Endothelial cell of umbilical vein (primary cell): Measurements from ENCODE around the gene PRPF8. TPM values are rescaled to one million over a fixed set of nuclear protein-coding genes. Genes with fewer than 3 reads are reported as not detected.

Experiments used
- BruUV-seq: library from RNA; stranded (reverse); fragments of 400-500 nt; replicated peaks from 2 replicates; lab custom pipeline; 2021; lab: Mats Ljungman, UMichigan
- CTCF ChIA-PET: fragments of 300-600, 350-600 bp; sonication (Branson Sonifier 250); formaldehyde crosslinking; loops from one replicate; lab custom pipeline; 2021; ENCODE audit warnings: antibody characterized with exemption, inconsistent platforms; lab: Charles Lee
- POLR2A ChIA-PET: fragments of 300-600, 350-600 bp; sonication (Branson Sonifier 250); formaldehyde crosslinking; loops from one replicate; lab custom pipeline; 2021; ENCODE audit warnings: antibody characterized with exemption, inconsistent platforms; lab: Charles Lee
- DNase-seq: peaks from one replicate; pipeline ENCODE4 v3.0.0-alpha.2; 2011; ENCODE audit warnings: low read depth, low spot score
- FAIRE-seq: peaks from 2 replicates; lab custom pipeline; 2011; peaks lifted over from hg19 to GRCh38; lab: Jason Lieb, UNC
- H2AFZ ChIP-seq: 2 replicates; pipeline ENCODE4 v1.6.0; 2012; ENCODE audit warnings: low read depth, low read length, control low read depth, inconsistent platforms
- H3K27ac ChIP-seq: 2 replicates; pipeline ENCODE4 v1.5.1; 2011; ENCODE audit warnings: low read depth, mild to moderate bottlenecking, control low read depth, low read length, moderate library complexity; ENCODE audit not compliant: insufficient read depth
- H3K27me3 ChIP-seq, 2 experiments: 2 replicates each; pipeline versions ENCODE4 v1.6.0 to v1.6.1; 2011; ENCODE audit warnings: low read length in 2 of 2, mixed read lengths in 1 of 2; ENCODE audit not compliant: control insufficient read depth in 2 of 2, insufficient read depth in 2 of 2
- H3K36me3 ChIP-seq, 2 experiments: 2 replicates in 1 of 2; 3 replicates in 1 of 2; pipeline ENCODE4 v1.5.1; 2011; ENCODE audit warnings: low read length in 2 of 2, mild to moderate bottlenecking in 1 of 2, moderate library complexity in 1 of 2; ENCODE audit not compliant: control insufficient read depth in 2 of 2, insufficient read depth in 2 of 2; ENCODE audit errors: extremely low read depth in 1 of 2
- H3K4me1 ChIP-seq: 3 replicates; pipeline ENCODE4 v1.5.1; 2011; ENCODE audit warnings: mild to moderate bottlenecking, low read length; ENCODE audit not compliant: control insufficient read depth, insufficient read depth; ENCODE audit errors: extremely low read depth
- H3K4me2 ChIP-seq: 2 replicates; pipeline ENCODE4 v1.6.1; 2011; ENCODE audit warnings: low read length, control low read depth, mixed read lengths; ENCODE audit not compliant: insufficient read depth
- H3K4me3 ChIP-seq, 3 experiments: fragments of 200-600 bp in 1 of 3; sonication (generic), shearing (Covaris generic) in 1 of 3; replicated peaks in 1 of 3; 2 replicates each; pipeline ENCODE4 v1.5.1; 2011 to 2016; ENCODE audit warnings: control low read depth in 3 of 3, low read length in 3 of 3, mild to moderate bottlenecking in 2 of 3, inconsistent platforms in 1 of 3, low read depth in 1 of 3, moderate library complexity in 1 of 3; ENCODE audit not compliant: insufficient read depth in 1 of 3
- H3K79me2 ChIP-seq: 2 replicates; pipeline ENCODE4 v1.6.0; 2012; ENCODE audit warnings: low read length, inconsistent platforms; ENCODE audit not compliant: control insufficient read depth, insufficient read depth
- H3K9ac ChIP-seq: replicated peaks from 2 replicates; pipeline ENCODE3; 2011; ENCODE audit warnings: low read length, control low read depth; ENCODE audit not compliant: insufficient read depth; ENCODE audit errors: extremely low read depth
- H3K9me1 ChIP-seq: replicated peaks from 3 replicates; pipeline ENCODE4 v1.6.0; 2011; ENCODE audit warnings: mild to moderate bottlenecking, low read length; ENCODE audit not compliant: control insufficient read depth, insufficient read depth; ENCODE audit errors: extremely low read depth
- H3K9me3 ChIP-seq: replicated peaks from 2 replicates; pipeline ENCODE4 v1.5.1; 2012; ENCODE audit warnings: low read length, inconsistent platforms; ENCODE audit not compliant: control insufficient read depth, insufficient read depth
- H4K20me1 ChIP-seq: replicated peaks from 2 replicates; pipeline ENCODE3; 2011; ENCODE audit warnings: mild to moderate bottlenecking, low read length; ENCODE audit not compliant: control insufficient read depth, insufficient read depth; ENCODE audit errors: extremely low read depth
- CTCF ChIP-seq, 2 donors: IDR thresholded peaks; 1 replicate in 1 of 2; 2 replicates in 1 of 2; pipeline ENCODE4 v1.5.1; 2011; ENCODE audit warnings: low read length in 2 of 2, mild to moderate bottlenecking in 2 of 2, moderate library complexity in 2 of 2, control low read depth in 1 of 2, inconsistent platforms in 1 of 2, low read depth in 1 of 2; ENCODE audit not compliant: insufficient read depth in 1 of 2; ENCODE audit errors: extremely low read depth in 1 of 2
- EZH2 ChIP-seq: IDR thresholded peaks from 2 replicates; pipeline ENCODE4 v1.6.1; 2012; ENCODE audit warnings: borderline replicate concordance, low read depth, mild to moderate bottlenecking, moderate library complexity, low read length, inconsistent platforms; ENCODE audit not compliant: severe bottlenecking
- FOS ChIP-seq: IDR thresholded peaks from 2 replicates; pipeline ENCODE4 v1.6.1; 2011; ENCODE audit warnings: mild to moderate bottlenecking, low read length, moderate library complexity, borderline replicate concordance; ENCODE audit not compliant: insufficient read depth
- GATA2 ChIP-seq: IDR thresholded peaks from 2 replicates; pipeline ENCODE4 v1.7.0; 2011; ENCODE audit warnings: low read depth, mild to moderate bottlenecking, moderate library complexity, mixed read lengths, low read length; ENCODE audit not compliant: insufficient read length, insufficient read depth
- JUN ChIP-seq: IDR thresholded peaks from 2 replicates; pipeline ENCODE4 v1.6.1; 2011; ENCODE audit warnings: borderline replicate concordance, low read depth; ENCODE audit not compliant: insufficient read length, insufficient read depth
- MAX ChIP-seq: IDR thresholded peaks from 2 replicates; pipeline ENCODE4 v1.6.1; 2011; ENCODE audit not compliant: insufficient read depth, insufficient read length
- MYC ChIP-seq: IDR thresholded peaks from one replicate; pipeline ENCODE4 v1.6.1; 2011; ENCODE audit warnings: mild to moderate bottlenecking, low read depth, low read length
- POLR2A ChIP-seq: IDR thresholded peaks from 2 replicates; pipeline ENCODE4 v1.6.1; 2012; ENCODE audit warnings: low read depth, mild to moderate bottlenecking, control low read depth, low read length
- POLR2AphosphoS5 ChIP-seq: IDR thresholded peaks from 2 replicates; pipeline ENCODE4 v1.6.1; 2012; ENCODE audit warnings: low read depth, mild to moderate bottlenecking, control low read depth, low read length, moderate library complexity; ENCODE audit not compliant: insufficient read depth
- dilution Hi-C: fragments of 300-500 bp; cut with MboI; formaldehyde crosslinking; loops from one replicate; pipeline ENCODE4 v1.15.0; 2019; ENCODE audit warnings: low sequenced_read_pairs; ENCODE audit not compliant: extremely low pct_ligation_motif_present
- intact Hi-C: fragments of 100-400 bp; cut with micrococcal nuclease; formaldehyde crosslinking; loops from one replicate; pipeline ENCODE4 v1.10.0; 2022
- polyA plus RNA-seq, 4 experiments: library from polyadenylated mRNA; depleted of rRNA in 3 of 4; stranded (reverse) in 3 of 4; unstranded in 1 of 4; fragments of >200 nt; gene quantifications; 2 replicates each; pipeline versions ENCODE4 v1.2.1 to v1.2.3, GENCODE V29; 2011 to 2012; ENCODE audit warnings: missing spikeins in 1 of 4
- total RNA-seq: library from RNA; stranded (reverse); gene quantifications from 2 replicates; pipeline ENCODE4 v1.2.3, GENCODE V29; 2021

Gene PRPF8
- total and polyA plus RNA-seq, 2 donors (not counting 3 experiments of a cell fraction or from before 2014, with no cell fraction given): 215 to 301 TPM

- Histone ChIP-seq H3K4me1 (peaks cover 42% of the 10 kb centered on the region), H3K9me3 (no peaks in the 10 kb centered on the region), H4K20me1 (no peaks in the 10 kb centered on the region), H3K36me3 (peaks cover 19 to 20% of the 10 kb centered on the region in 2 experiments), H3K27ac (peak overlapping the region; percentile 79), H3K9me1 (no peaks in the 10 kb centered on the region), H3K79me2 (peaks cover 41% of the 10 kb centered on the region), H2AFZ (no peak overlapping the region), H3K9ac (no peak overlapping the region), H3K4me3 (peak overlapping the region in 1 of 3 experiments; percentile 69), H3K4me2 (peak overlapping the region; percentile 52), H3K27me3 (no peaks in the 10 kb centered on the region)
- no TSS peak for BruUV-seq
- POLR2A ChIA-PET: interaction anchor here (0.9 kb wide), 1 partner anchor 70 kb away, joined by 3 read pairs; no protein-coding TSS in a partner anchor
- dilution Hi-C loops (no loop called here), intact Hi-C loops (loop anchor here (10.0 kb wide), 2 partner anchors 149 to 621 kb away; partner anchors contain the start of genes PITPNA, SGSM2 and TSR1)
- DNase-seq: no peak
- CTCF ChIA-PET: interaction anchor here (1.2 to 3.0 kb wide), 5 partner anchors 15 to 152 kb away, joined by 5 to 25 read pairs (median 12); partner anchors contain the start of gene RILP
- TF ChIP-seq GATA2: no peak
- TF ChIP-seq EZH2: no peak
- no peak for TF ChIP-seq FOS
- TF ChIP-seq MAX: no peak
- no peak for TF ChIP-seq JUN
- no peak for TF ChIP-seq POLR2A
- no peak for TF ChIP-seq MYC
- TF ChIP-seq CTCF (IDR thresholded peaks at IDR 0.05; ENCODE audit: extremely low read depth in 1 of 2, insufficient read depth in 1 of 2, low read depth in 1 of 2, low read length in 2 of 2): no peak
- no peak for TF ChIP-seq POLR2AphosphoS5
- FAIRE-seq: no peak
These were observed 28.7 kb upstream of the PRPF8 start for GRCh38 chr17:1713160-1713877.
